Mesothelial cell of epicardium (in vitro differentiated cells): ENCODE data around the gene CIB4. TPM values are rescaled to one million over a fixed set of nuclear protein-coding genes. Genes with fewer than 3 reads are reported as not detected.
A peak's percentile ranks its signal among the peaks of the same experiment; 100 is the strongest.

Experiments
- DNase-seq, 2 experiments: peaks; one replicate each; pipeline ENCODE4 v3.0.0; 2021; ENCODE audit warnings: low spot score in 2 of 2; ENCODE audit not compliant: unreplicated experiment in 2 of 2
- H3K27ac Mint-ChIP-seq: 2 replicates; pipeline ENCODE4 v1.8.0; 2021; ENCODE audit warnings: mixed read lengths
- H3K27me3 Mint-ChIP-seq: 2 replicates; pipeline ENCODE4 v1.8.0; 2021; ENCODE audit warnings: low read depth, mixed read lengths
- H3K36me3 Mint-ChIP-seq: 2 replicates; pipeline ENCODE4 v1.8.0; 2021; ENCODE audit warnings: mixed read lengths
- H3K4me1 Mint-ChIP-seq: 2 replicates; pipeline ENCODE4 v1.8.0; 2021; ENCODE audit warnings: mixed read lengths
- H3K4me3 Mint-ChIP-seq: 2 replicates; pipeline ENCODE4 v1.8.0; 2021; ENCODE audit warnings: mild to moderate bottlenecking, moderate library complexity, mixed read lengths
- H3K9me3 Mint-ChIP-seq: 2 replicates; pipeline ENCODE4 v1.8.0; 2021; ENCODE audit warnings: mixed read lengths
- total RNA-seq: library from RNA; stranded (reverse); gene quantifications from 3 replicates; pipeline ENCODE4 v1.2.1, GENCODE V29; 2021
- TF ChIP-seq, protein P1 (sequence below): fragments of 200-600 bp; sonication (generic); IDR thresholded peaks from one replicate; pipeline ENCODE4 v1.5.0; 2021; ENCODE audit warnings: antibody characterized with exemption; ENCODE audit not compliant: unreplicated experiment

CIB4 gene
- total RNA-seq, 1 donor from 2014 or later: not detected

DNA sequence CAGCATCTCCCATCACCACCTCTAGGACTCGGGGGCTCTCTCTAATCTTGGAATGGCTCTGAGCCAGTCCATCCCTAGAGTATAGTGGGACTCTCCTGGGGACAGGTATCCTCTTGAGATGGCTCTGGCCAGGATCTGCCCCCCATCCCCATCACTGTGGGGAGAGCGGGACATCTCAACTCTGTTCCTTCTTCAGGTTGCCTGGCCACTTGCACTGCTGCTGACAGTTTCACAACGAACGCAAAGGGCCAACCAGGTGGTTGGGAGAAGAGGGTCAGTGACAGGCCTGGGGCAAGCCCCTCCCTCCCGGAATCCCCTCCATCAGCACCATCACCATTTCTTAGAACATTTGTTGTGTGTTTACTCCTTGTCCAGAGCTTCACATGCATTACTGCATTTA is 62.6 kb downstream of the CIB4 start:
- TF ChIP-seq, protein P1, sequence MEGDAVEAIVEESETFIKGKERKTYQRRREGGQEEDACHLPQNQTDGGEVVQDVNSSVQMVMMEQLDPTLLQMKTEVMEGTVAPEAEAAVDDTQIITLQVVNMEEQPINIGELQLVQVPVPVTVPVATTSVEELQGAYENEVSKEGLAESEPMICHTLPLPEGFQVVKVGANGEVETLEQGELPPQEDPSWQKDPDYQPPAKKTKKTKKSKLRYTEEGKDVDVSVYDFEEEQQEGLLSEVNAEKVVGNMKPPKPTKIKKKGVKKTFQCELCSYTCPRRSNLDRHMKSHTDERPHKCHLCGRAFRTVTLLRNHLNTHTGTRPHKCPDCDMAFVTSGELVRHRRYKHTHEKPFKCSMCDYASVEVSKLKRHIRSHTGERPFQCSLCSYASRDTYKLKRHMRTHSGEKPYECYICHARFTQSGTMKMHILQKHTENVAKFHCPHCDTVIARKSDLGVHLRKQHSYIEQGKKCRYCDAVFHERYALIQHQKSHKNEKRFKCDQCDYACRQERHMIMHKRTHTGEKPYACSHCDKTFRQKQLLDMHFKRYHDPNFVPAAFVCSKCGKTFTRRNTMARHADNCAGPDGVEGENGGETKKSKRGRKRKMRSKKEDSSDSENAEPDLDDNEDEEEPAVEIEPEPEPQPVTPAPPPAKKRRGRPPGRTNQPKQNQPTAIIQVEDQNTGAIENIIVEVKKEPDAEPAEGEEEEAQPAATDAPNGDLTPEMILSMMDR: no peak
- DNase-seq: no peak
- no peaks in the 10 kb centered on the region for H3K4me1 Mint-ChIP-seq
- H3K4me3 Mint-ChIP-seq: no peak overlapping the region
- H3K27me3 Mint-ChIP-seq: peaks cover 56% of the 10 kb centered on the region
- no peaks in the 10 kb centered on the region for H3K36me3 Mint-ChIP-seq
- H3K9me3 Mint-ChIP-seq: no peaks in the 10 kb centered on the region
- H3K27ac Mint-ChIP-seq: no peak overlapping the region

DNA sequence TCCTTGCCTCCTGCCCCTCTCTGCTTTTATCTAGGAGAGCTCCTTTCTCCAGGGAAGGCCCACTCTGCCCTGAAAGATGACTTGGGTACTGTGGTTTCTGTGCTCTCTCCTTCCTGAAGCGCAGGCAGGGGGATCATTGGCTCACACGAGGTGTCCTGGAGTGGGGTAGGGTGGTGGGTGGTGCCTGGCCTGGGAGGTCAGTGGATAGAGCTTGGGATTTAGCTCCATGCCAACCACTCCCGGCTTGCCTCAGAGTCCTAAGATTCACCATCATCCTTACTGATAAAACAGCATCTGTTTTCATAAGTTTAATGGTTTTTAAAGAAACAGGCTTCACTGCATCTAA is 63.1 kb downstream of the CIB4 start:
- H3K4me3 Mint-ChIP-seq: no peak overlapping the region
- H3K36me3 Mint-ChIP-seq: no peaks in the 10 kb centered on the region
- no peaks in the 10 kb centered on the region for H3K4me1 Mint-ChIP-seq
- H3K27ac Mint-ChIP-seq: no peak overlapping the region
- DNase-seq: no peak
- peaks cover 61% of the 10 kb centered on the region for H3K27me3 Mint-ChIP-seq
- TF ChIP-seq, protein P1: peak; percentile 51
- H3K9me3 Mint-ChIP-seq: no peaks in the 10 kb centered on the region

DNA sequence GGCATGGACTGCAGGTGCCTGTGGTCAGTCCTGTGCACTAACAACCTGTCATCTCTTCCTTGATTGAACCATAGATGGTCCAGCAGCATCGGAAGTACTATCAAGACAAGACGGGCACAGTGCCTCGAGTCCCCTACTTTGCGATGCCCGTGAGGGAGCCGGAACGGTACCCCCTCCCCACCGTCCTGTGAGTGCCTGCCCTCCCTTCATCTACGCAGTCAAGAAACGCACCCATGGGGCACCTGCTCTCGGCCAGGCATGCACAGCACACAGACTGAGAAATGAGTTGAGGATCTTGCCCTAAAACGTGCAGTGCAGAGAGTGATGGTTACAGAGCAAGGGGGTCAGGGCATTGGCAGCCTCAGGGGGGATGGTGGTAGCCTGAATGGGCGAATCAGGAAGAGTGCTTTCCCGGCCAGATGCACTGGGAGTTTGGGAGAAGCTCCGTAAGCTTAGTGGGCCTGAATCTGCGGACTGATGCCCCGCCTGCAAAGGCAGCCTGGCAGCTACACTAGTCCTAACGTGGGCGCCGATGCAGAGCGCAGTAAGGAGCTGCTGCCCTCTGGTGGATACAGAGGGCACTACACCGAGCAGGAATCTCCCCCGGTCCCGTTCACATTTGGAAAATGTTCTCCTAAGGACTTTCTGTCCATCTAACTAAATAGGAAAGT is 63.6 kb downstream of the CIB4 start:
- no peaks in the 10 kb centered on the region for H3K36me3 Mint-ChIP-seq
- H3K9me3 Mint-ChIP-seq: no peaks in the 10 kb centered on the region
- H3K27me3 Mint-ChIP-seq: peaks cover 65% of the 10 kb centered on the region
- peak; percentile 54 to 79 for DNase-seq
- TF ChIP-seq, protein P1: peak; percentile 90
- H3K4me3 Mint-ChIP-seq: no peak overlapping the region
- no peaks in the 10 kb centered on the region for H3K4me1 Mint-ChIP-seq
- H3K27ac Mint-ChIP-seq: no peak overlapping the region

DNA sequence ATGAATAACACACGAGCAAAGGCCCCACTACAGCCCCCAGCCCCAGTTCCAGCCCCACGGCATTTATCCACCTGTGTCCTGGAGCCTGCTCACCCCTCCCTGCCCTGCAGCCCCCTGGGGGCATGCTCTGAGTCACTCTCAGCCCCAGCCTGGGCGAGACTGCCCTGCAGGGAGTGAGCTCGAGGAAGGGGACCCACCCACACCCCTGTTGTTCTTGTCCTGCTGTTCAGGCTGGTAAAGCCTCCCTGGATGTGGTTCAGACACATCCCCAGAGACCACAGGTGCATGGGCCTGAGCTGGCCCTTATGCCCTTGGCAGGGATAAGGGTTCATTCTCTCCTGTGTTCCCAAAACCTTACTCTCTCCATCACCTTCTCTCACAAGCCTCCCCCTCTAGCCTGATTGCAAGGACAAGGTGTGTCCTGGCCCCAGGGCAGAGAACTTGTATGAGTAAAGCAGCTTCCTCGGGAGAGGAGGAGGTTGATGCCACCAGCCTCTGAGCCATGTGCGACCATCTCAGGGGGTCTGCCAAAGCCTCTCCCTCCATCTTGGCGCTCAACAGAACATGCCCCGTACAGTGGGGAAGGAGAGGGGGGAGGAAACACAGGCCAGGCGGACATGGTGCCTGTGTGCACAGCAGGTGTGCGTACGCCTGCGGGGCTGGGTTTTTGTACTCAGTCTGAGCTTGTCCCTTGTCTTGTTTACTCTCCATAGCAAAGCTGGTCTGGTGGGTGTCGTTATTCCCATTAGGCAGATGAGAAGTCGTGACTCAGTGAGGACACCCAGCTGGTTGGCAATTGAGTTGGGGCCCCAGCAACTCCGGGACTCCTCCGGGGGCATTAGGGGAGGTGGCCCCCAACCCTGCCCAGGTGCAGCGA is 64.4 kb downstream of the CIB4 start:
- H3K27ac Mint-ChIP-seq: no peak overlapping the region
- peaks cover 71% of the 10 kb centered on the region for H3K27me3 Mint-ChIP-seq
- no peak overlapping the region for H3K4me3 Mint-ChIP-seq
- DNase-seq: no peak
- no peaks in the 10 kb centered on the region for H3K9me3 Mint-ChIP-seq
- H3K36me3 Mint-ChIP-seq: no peaks in the 10 kb centered on the region
- TF ChIP-seq, protein P1: no peak
- no peaks in the 10 kb centered on the region for H3K4me1 Mint-ChIP-seq

DNA sequence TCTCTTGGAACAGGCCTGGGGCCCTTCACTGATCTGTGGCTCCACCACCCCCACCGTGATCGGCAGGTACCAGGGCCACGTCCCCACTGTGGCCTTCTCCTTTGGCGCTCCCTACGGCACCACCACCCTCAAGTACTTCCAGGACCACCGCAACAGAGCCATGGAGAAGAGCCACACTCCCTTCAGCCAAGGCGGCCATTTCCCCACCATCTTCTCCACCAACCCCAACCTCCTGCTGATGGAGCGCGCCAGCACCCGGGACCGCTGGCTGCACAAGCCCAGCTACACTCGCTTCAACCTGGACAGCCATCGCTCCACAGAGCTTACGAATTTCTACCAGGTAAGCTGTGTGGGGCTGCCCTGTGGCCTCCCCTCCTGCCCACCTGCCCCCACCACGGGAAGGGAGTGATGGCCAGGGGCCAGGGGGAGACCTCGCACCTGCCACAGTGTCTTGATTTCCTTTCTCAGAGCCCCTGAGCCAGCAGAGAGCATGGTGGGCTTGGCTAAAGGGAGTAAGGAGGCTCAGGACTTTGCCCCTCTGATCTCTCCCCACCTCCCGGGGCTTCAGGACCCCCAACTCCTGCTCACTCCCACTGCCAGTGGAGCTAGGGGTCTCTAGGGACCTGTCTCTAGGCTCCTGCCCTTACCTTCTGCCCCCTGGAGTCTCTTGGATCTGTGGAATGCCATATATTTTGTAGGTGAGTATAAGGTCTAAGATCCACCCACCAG is 65.2 kb downstream of the CIB4 start:
- Mint-ChIP-seq H3K4me1 (no peaks in the 10 kb centered on the region), H3K27ac (no peak overlapping the region), H3K9me3 (no peaks in the 10 kb centered on the region), H3K36me3 (no peaks in the 10 kb centered on the region), H3K27me3 (peaks cover 68% of the 10 kb centered on the region), H3K4me3 (no peak overlapping the region)
- no peak for DNase-seq
- TF ChIP-seq, protein P1: no peak
